ENCODE results near the gene PET100.

PET100 gene

DNA sequence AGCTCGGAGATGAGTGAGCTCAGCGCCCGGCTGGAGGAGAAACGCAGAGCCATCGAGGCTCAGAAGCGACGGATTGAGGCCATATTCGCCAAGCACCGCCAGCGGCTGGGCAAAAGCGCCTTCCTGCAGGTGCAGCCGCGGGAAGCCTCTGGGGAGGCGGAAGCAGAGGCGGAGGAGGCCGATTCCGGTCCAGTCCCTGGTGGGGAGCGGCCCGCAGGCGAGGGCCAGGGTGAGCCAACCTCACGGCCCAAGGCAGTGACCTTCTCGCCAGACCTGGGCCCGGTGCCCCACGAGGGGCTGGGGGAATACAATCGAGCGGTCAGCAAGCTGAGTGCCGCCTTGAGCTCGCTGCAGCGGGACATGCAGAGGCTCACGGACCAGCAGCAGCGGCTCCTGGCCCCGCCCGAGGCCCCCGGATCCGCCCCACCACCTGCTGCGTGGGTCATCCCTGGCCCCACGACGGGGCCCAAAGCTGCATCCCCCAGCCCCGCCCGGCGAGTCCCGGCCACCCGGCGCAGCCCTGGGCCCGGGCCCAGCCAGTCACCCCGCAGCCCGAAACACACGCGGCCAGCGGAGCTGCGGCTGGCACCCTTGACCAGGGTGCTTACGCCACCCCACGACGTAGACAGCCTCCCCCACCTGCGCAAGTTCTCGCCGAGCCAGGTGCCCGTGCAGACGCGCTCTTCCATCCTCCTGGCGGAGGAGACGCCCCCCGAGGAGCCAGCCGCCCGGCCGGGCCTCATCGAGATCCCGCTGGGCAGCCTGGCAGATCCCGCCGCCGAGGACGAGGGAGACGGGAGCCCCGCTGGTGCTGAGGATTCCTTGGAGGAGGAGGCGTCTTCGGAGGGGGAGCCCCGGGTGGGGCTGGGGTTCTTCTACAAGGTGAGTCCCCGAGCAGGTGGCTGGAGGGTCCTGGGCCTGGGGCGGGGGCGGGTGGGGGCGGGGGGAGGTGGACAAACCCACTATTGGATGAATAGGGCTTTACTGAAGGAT is 17.0 kb upstream of the PET100 start:
- H3K4me2 ChIP-seq (ENCODE audit: low read length) = no peak overlapping the region
- H4K20me1 ChIP-seq (ENCODE audit: control insufficient read depth, insufficient read depth, low read depth, low read length) = no peaks in the 10 kb centered on the region
- no peaks in the 10 kb centered on the region for H3K9me2 ChIP-seq (replicated peaks; ENCODE audit: control insufficient read depth, low read length)
- no peaks in the 10 kb centered on the region for H3K36me3 ChIP-seq (ENCODE audit: control insufficient read depth, low read length)
- H3K9me3 ChIP-seq (ENCODE audit: control insufficient read depth, insufficient read depth, low read length) = no peaks in the 10 kb centered on the region
- no peaks in the 10 kb centered on the region for H3F3A ChIP-seq (ENCODE audit: control insufficient read depth, insufficient read depth)
- no peaks in the 10 kb centered on the region for H3K27me3 ChIP-seq (ENCODE audit: control insufficient read depth, low read length)
- H3K4me3 ChIP-seq (ENCODE audit: low read length) = no peak overlapping the region
- H3K79me2 ChIP-seq (ENCODE audit: control insufficient read depth, low read length) = no peaks in the 10 kb centered on the region
- H3K4me1 ChIP-seq (ENCODE audit: control insufficient read depth, low read length) = no peaks in the 10 kb centered on the region
- TF ChIP-seq, protein P1, sequence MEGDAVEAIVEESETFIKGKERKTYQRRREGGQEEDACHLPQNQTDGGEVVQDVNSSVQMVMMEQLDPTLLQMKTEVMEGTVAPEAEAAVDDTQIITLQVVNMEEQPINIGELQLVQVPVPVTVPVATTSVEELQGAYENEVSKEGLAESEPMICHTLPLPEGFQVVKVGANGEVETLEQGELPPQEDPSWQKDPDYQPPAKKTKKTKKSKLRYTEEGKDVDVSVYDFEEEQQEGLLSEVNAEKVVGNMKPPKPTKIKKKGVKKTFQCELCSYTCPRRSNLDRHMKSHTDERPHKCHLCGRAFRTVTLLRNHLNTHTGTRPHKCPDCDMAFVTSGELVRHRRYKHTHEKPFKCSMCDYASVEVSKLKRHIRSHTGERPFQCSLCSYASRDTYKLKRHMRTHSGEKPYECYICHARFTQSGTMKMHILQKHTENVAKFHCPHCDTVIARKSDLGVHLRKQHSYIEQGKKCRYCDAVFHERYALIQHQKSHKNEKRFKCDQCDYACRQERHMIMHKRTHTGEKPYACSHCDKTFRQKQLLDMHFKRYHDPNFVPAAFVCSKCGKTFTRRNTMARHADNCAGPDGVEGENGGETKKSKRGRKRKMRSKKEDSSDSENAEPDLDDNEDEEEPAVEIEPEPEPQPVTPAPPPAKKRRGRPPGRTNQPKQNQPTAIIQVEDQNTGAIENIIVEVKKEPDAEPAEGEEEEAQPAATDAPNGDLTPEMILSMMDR (IDR thresholded peaks at IDR 0.05; ENCODE audit: low read depth, low read length, poor library complexity, severe bottlenecking) = no peak
- TF ChIP-seq EZH2phosphoT487 (IDR thresholded peaks at IDR 0.05; ENCODE audit: borderline replicate concordance, low read length) = no peak
- H3K27ac ChIP-seq (ENCODE audit: low read depth, low read length) = no peak overlapping the region

DNA sequence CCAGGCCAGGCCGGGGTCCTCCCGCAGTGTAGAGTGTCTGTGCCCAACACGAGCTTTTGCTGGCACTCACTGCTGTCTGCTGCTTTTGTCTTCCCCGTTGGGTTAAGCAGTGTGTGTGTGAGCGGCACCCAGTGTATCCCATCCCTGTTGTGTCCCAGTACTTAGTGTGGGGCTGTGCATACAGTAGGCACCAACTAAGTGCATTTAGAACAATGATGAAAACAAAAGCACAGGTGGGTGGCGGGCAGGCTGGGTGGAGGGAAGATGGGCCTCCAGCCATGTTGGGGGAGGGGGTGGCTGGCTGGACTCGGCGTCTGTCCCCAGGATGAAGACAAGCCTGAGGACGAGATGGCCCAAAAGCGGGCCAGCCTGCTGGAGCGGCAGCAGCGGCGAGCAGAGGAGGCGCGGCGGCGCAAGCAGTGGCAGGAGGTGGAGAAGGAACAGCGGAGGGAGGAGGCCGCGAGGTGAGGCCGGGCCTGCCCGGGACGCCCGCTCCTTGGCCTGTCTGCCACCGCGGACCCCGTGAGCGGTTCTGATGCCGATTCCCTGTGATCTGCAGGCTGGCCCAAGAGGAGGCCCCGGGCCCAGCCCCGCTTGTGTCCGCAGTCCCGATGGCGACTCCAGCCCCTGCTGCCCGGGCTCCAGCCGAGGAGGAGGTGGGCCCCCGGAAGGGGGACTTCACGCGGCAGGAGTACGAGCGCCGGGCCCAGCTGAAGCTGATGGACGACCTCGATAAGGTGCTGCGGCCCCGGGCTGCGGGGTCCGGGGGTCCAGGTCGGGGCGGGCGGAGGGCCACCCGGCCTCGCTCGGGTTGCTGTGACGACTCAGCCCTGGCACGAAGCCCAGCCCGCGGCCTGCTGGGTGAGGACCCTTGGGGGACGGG is 14.5 kb upstream of the PET100 start:
- Histone ChIP-seq H3K9me2 (replicated peaks; ENCODE audit: control insufficient read depth, low read length) (no peaks in the 10 kb centered on the region), H3F3A (ENCODE audit: control insufficient read depth, insufficient read depth) (no peaks in the 10 kb centered on the region), H3K4me2 (ENCODE audit: low read length) (no peak overlapping the region), H3K27me3 (ENCODE audit: control insufficient read depth, low read length) (no peaks in the 10 kb centered on the region), H3K79me2 (ENCODE audit: control insufficient read depth, low read length) (no peaks in the 10 kb centered on the region), H3K36me3 (ENCODE audit: control insufficient read depth, low read length) (peaks cover 6% of the 10 kb centered on the region), H3K4me3 (ENCODE audit: low read length) (no peak overlapping the region), H4K20me1 (ENCODE audit: control insufficient read depth, insufficient read depth, low read depth, low read length) (no peaks in the 10 kb centered on the region), H3K9me3 (ENCODE audit: control insufficient read depth, insufficient read depth, low read length) (no peaks in the 10 kb centered on the region), H3K4me1 (ENCODE audit: control insufficient read depth, low read length) (no peaks in the 10 kb centered on the region), H3K27ac (ENCODE audit: low read depth, low read length) (no peak overlapping the region)
- no peak for TF ChIP-seq EZH2phosphoT487 (IDR thresholded peaks at IDR 0.05; ENCODE audit: borderline replicate concordance, low read length)
- TF ChIP-seq, protein P1 (IDR thresholded peaks at IDR 0.05; ENCODE audit: low read depth, low read length, poor library complexity, severe bottlenecking) = no peak

DNA sequence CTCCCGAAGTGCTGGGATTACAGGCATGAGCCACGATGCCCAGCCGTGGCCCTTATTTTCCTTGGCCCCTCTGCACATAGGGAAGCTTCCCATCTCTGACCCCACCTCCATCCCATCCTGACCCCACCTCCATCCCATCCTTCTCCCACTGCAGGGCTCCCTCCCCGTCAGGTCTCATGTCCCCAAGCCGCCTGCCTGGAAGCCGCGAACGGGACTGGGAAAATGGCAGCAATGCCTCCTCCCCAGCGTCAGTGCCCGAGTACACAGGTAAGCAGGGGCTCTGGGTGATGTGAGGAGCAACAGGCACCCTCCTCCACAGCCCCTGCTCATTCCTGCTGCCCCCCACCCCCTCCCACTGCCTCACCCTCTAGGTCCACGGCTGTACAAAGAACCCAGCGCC is 12.4 kb upstream of the PET100 start:
- Histone ChIP-seq H3K4me1 (ENCODE audit: control insufficient read depth, low read length) (no peaks in the 10 kb centered on the region), H3K9me3 (ENCODE audit: control insufficient read depth, insufficient read depth, low read length) (no peaks in the 10 kb centered on the region), H3K9me2 (replicated peaks; ENCODE audit: control insufficient read depth, low read length) (no peaks in the 10 kb centered on the region), H3K27ac (ENCODE audit: low read depth, low read length) (no peak overlapping the region), H4K20me1 (ENCODE audit: control insufficient read depth, insufficient read depth, low read depth, low read length) (no peaks in the 10 kb centered on the region), H3K79me2 (ENCODE audit: control insufficient read depth, low read length) (no peaks in the 10 kb centered on the region), H3K27me3 (ENCODE audit: control insufficient read depth, low read length) (no peaks in the 10 kb centered on the region), H3F3A (ENCODE audit: control insufficient read depth, insufficient read depth) (no peaks in the 10 kb centered on the region), H3K36me3 (ENCODE audit: control insufficient read depth, low read length) (peaks cover 18% of the 10 kb centered on the region), H3K4me2 (ENCODE audit: low read length) (no peak overlapping the region), H3K4me3 (ENCODE audit: low read length) (no peak overlapping the region)
- no peak for TF ChIP-seq EZH2phosphoT487 (IDR thresholded peaks at IDR 0.05; ENCODE audit: borderline replicate concordance, low read length)
- TF ChIP-seq, protein P1 (IDR thresholded peaks at IDR 0.05; ENCODE audit: low read depth, low read length, poor library complexity, severe bottlenecking) = no peak
